ENCODE measurements around the gene CCDC191. TPM values are rescaled to one million over a fixed set of nuclear protein-coding genes. Genes with fewer than 3 reads are reported as not detected.

Gene CCDC191
- total RNA-seq, 1 donor from 2014 or later = 4.5 TPM

GRCh38 chr3:114058646-114059045 is 2.3 kb upstream of the CCDC191 start:
- Mint-ChIP-seq H3K4me1 (peaks cover 32% of the 10 kb centered on the region), H3K27me3 (ENCODE audit: low read depth) (no peaks in the 10 kb centered on the region), H3K27ac (ENCODE audit: unreplicated experiment) (no peak overlapping the region), H3K36me3 (ENCODE audit: low read depth) (no peaks in the 10 kb centered on the region), H3K9me3 (no peaks in the 10 kb centered on the region), H3K4me3 (peak overlapping the region; percentile 52)
- no peak for TF ChIP-seq CTCF (conservative IDR thresholded peaks at IDR 0.05)
- DNase-seq (ENCODE audit: low read depth, low spot score) = no peak

GRCh38 chr3:114057011-114057347 is 653 bp upstream of the CCDC191 start:
- Mint-ChIP-seq H3K4me1 (peaks cover 32% of the 10 kb centered on the region), H3K36me3 (ENCODE audit: low read depth) (no peaks in the 10 kb centered on the region), H3K4me3 (peak overlapping the region; percentile 94), H3K9me3 (no peaks in the 10 kb centered on the region), H3K27ac (ENCODE audit: unreplicated experiment) (peak overlapping the region; percentile 97), H3K27me3 (ENCODE audit: low read depth) (no peaks in the 10 kb centered on the region)
- no peak for TF ChIP-seq CTCF (conservative IDR thresholded peaks at IDR 0.05)
- no peak for DNase-seq (ENCODE audit: low read depth, low spot score)

- H3K4me1 Mint-ChIP-seq = peaks cover 15% of the 10 kb centered on the region
- H3K27me3 Mint-ChIP-seq (ENCODE audit: low read depth) = no peaks in the 10 kb centered on the region
- no peak overlapping the region for H3K4me3 Mint-ChIP-seq
- H3K36me3 Mint-ChIP-seq (ENCODE audit: low read depth) = peaks cover 2% of the 10 kb centered on the region
- DNase-seq (ENCODE audit: low read depth, low spot score) = no peak
- H3K9me3 Mint-ChIP-seq = no peaks in the 10 kb centered on the region
- no peak overlapping the region for H3K27ac Mint-ChIP-seq (ENCODE audit: unreplicated experiment)
- TF ChIP-seq CTCF (conservative IDR thresholded peaks at IDR 0.05) = no peak
These were observed 4.1 kb downstream of the CCDC191 start for GRCh38 chr3:114052216-114052615.

- no peak for DNase-seq (ENCODE audit: low read depth, low spot score)
- H3K4me1 Mint-ChIP-seq = no peaks in the 10 kb centered on the region
- H3K9me3 Mint-ChIP-seq = no peaks in the 10 kb centered on the region
- H3K36me3 Mint-ChIP-seq (ENCODE audit: low read depth) = peaks cover 4% of the 10 kb centered on the region
- H3K4me3 Mint-ChIP-seq = no peak overlapping the region
- H3K27me3 Mint-ChIP-seq (ENCODE audit: low read depth) = no peaks in the 10 kb centered on the region
- no peak overlapping the region for H3K27ac Mint-ChIP-seq (ENCODE audit: unreplicated experiment)
- TF ChIP-seq CTCF (conservative IDR thresholded peaks at IDR 0.05) = no peak
These were observed 13.1 kb downstream of the CCDC191 start for GRCh38 chr3:114043205-114043604.

GRCh38 chr3:114035896-114036295 is 20.4 kb downstream of the CCDC191 start:
- H3K27me3 Mint-ChIP-seq (ENCODE audit: low read depth) = no peaks in the 10 kb centered on the region
- no peak overlapping the region for H3K4me3 Mint-ChIP-seq
- no peak overlapping the region for H3K27ac Mint-ChIP-seq (ENCODE audit: unreplicated experiment)
- no peak for TF ChIP-seq CTCF (conservative IDR thresholded peaks at IDR 0.05)
- no peaks in the 10 kb centered on the region for H3K9me3 Mint-ChIP-seq
- no peaks in the 10 kb centered on the region for H3K4me1 Mint-ChIP-seq
- peaks cover 6% of the 10 kb centered on the region for H3K36me3 Mint-ChIP-seq (ENCODE audit: low read depth)
- DNase-seq (ENCODE audit: low read depth, low spot score) = no peak
